ENCODE results near the gene IMMP2L.
"Not testable (repeated sequence)": the region's sequence is repeated elsewhere in the genome, so short reads cannot be mapped to it uniquely, and the experiment has no call there.

IMMP2L gene

DNA sequence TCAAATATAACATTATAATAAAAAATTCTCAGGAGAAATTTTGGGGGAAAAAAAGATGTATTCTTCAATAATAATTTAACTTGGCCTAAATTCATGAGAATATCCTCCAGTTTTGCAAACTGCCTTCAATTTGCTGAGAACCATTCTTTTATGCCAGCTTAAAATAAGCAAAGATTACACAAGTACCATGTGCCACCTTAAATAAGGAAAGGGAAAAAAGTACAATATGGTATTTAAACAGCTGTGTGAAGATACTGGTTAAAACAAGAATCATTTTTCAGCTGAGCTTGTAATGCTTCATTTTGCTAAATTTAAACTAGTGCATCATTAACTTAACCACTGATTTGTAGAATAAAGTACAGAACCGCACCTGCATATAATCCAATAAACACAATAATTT is 253.6 kb downstream of the IMMP2L start:
- Histone ChIP-seq H3K27ac (ENCODE audit: low read length) (no peak overlapping the region), H3K9me3 (ENCODE audit: control insufficient read depth in 2 of 2, low read length in 2 of 2) (no peaks in the 10 kb centered on the region), H3K4me3 (ENCODE audit: low read length in 2 of 2) (no peak overlapping the region), H3K9ac (ENCODE audit: low read length in 2 of 2) (no peak overlapping the region), H3K4me1 (ENCODE audit: control insufficient read depth, insufficient read depth, low read length) (no peaks in the 10 kb centered on the region), H3K27me3 (ENCODE audit: control insufficient read depth in 1 of 2, insufficient read depth in 2 of 2, low read length in 2 of 2) (no peaks in the 10 kb centered on the region), H3K36me3 (ENCODE audit: control insufficient read depth in 2 of 2, insufficient read depth in 2 of 2, low read length in 2 of 2) (no peaks in the 10 kb centered on the region)

DNA sequence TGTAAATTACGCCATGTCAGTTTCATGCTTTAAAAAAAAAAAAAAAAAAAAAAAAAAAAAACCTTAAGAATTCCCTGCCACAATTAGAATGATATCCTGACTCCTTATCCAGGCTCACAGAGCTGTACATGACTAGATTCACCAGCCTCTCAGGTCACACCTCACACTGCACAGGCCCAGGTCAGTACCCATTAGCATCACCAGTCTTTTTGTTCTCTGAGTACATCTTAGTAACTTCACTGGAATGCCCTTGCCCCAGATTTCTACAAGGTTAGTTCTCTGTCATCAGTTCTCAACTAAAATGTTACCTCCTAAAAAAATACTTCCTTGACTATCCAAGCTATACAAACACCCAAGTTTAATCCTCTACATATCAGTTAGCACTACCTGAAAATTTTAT is 260.4 kb downstream of the IMMP2L start:
- Histone ChIP-seq H3K4me1 (ENCODE audit: control insufficient read depth, insufficient read depth, low read length) (no peaks in the 10 kb centered on the region), H3K36me3 (ENCODE audit: control insufficient read depth in 2 of 2, insufficient read depth in 2 of 2, low read length in 2 of 2) (no peaks in the 10 kb centered on the region), H3K27ac (ENCODE audit: low read length) (no peak overlapping the region), H3K9ac (ENCODE audit: low read length in 2 of 2) (no peak overlapping the region), H3K27me3 (ENCODE audit: control insufficient read depth in 1 of 2, insufficient read depth in 2 of 2, low read length in 2 of 2) (no peaks in the 10 kb centered on the region), H3K9me3 (ENCODE audit: control insufficient read depth in 2 of 2, low read length in 2 of 2) (no peaks in the 10 kb centered on the region), H3K4me3 (ENCODE audit: low read length in 2 of 2) (no peak overlapping the region)

GRCh38 chr7:111294494-111294893 is 267.8 kb downstream of the IMMP2L start:
- H3K27ac ChIP-seq (ENCODE audit: low read length), result no peak overlapping the region
- no peak overlapping the region for H3K9ac ChIP-seq (ENCODE audit: low read length in 2 of 2)
- no peaks in the 10 kb centered on the region for H3K36me3 ChIP-seq (ENCODE audit: control insufficient read depth in 2 of 2, insufficient read depth in 2 of 2, low read length in 2 of 2)
- H3K27me3 ChIP-seq (ENCODE audit: control insufficient read depth in 1 of 2, insufficient read depth in 2 of 2, low read length in 2 of 2), result no peaks in the 10 kb centered on the region
- no peaks in the 10 kb centered on the region for H3K4me1 ChIP-seq (ENCODE audit: control insufficient read depth, insufficient read depth, low read length)
- no peaks in the 10 kb centered on the region for H3K9me3 ChIP-seq (ENCODE audit: control insufficient read depth in 2 of 2, low read length in 2 of 2)
- H3K4me3 ChIP-seq (ENCODE audit: low read length in 2 of 2), result no peak overlapping the region

- Histone ChIP-seq H3K4me1 (ENCODE audit: control insufficient read depth, insufficient read depth, low read length) (no peaks in the 10 kb centered on the region), H3K4me3 (ENCODE audit: low read length in 2 of 2) (no peak overlapping the region), H3K9ac (ENCODE audit: low read length in 2 of 2) (no peak overlapping the region), H3K36me3 (ENCODE audit: control insufficient read depth in 2 of 2, insufficient read depth in 2 of 2, low read length in 2 of 2) (no peaks in the 10 kb centered on the region), H3K27me3 (ENCODE audit: control insufficient read depth in 1 of 2, insufficient read depth in 2 of 2, low read length in 2 of 2) (no peaks in the 10 kb centered on the region), H3K27ac (ENCODE audit: low read length) (no peak overlapping the region), H3K9me3 (ENCODE audit: control insufficient read depth in 2 of 2, low read length in 2 of 2) (no peaks in the 10 kb centered on the region)
These were observed 270.2 kb downstream of the IMMP2L start for GRCh38 chr7:111292026-111292470.

GRCh38 chr7:111290982-111291381 is 271.3 kb downstream of the IMMP2L start:
- no peaks in the 10 kb centered on the region for H3K9me3 ChIP-seq (ENCODE audit: control insufficient read depth in 2 of 2, low read length in 2 of 2)
- H3K27ac ChIP-seq (ENCODE audit: low read length), result no peak overlapping the region
- H3K4me1 ChIP-seq (ENCODE audit: control insufficient read depth, insufficient read depth, low read length), result no peaks in the 10 kb centered on the region
- no peaks in the 10 kb centered on the region for H3K27me3 ChIP-seq (ENCODE audit: control insufficient read depth in 1 of 2, insufficient read depth in 2 of 2, low read length in 2 of 2)
- H3K9ac ChIP-seq (ENCODE audit: low read length in 2 of 2), result no peak overlapping the region
- no peaks in the 10 kb centered on the region for H3K36me3 ChIP-seq (ENCODE audit: control insufficient read depth in 2 of 2, insufficient read depth in 2 of 2, low read length in 2 of 2)
- H3K4me3 ChIP-seq (ENCODE audit: low read length in 2 of 2), result no peak overlapping the region

DNA sequence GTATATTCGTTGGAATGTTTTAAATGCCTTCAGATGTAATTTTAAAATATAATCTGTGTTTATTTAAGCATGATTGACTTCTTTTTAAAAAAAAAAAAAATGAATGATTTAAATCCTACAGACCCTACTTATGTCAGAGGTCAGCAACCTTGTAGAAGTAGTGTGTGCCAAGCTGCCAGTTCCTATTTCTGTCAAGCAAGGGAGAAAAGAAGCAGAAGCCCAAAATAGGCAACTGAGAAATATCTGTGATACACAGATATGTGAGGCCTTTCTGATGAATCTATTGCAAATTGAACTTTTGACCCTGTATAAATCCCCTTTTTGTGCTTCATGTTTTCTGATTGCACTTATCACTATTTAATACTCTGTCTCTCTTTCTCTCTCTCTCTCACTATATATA is 271.9 kb downstream of the IMMP2L start:
- no peaks in the 10 kb centered on the region for H3K9me3 ChIP-seq (ENCODE audit: control insufficient read depth in 2 of 2, low read length in 2 of 2)
- no peak overlapping the region for H3K4me3 ChIP-seq (ENCODE audit: low read length in 2 of 2)
- no peaks in the 10 kb centered on the region for H3K27me3 ChIP-seq (ENCODE audit: control insufficient read depth in 1 of 2, insufficient read depth in 2 of 2, low read length in 2 of 2)
- H3K4me1 ChIP-seq (ENCODE audit: control insufficient read depth, insufficient read depth, low read length), result no peaks in the 10 kb centered on the region
- H3K9ac ChIP-seq (ENCODE audit: low read length in 2 of 2), result no peak overlapping the region
- H3K36me3 ChIP-seq (ENCODE audit: control insufficient read depth in 2 of 2, insufficient read depth in 2 of 2, low read length in 2 of 2), result no peaks in the 10 kb centered on the region
- H3K27ac ChIP-seq (ENCODE audit: low read length), result no peak overlapping the region

DNA sequence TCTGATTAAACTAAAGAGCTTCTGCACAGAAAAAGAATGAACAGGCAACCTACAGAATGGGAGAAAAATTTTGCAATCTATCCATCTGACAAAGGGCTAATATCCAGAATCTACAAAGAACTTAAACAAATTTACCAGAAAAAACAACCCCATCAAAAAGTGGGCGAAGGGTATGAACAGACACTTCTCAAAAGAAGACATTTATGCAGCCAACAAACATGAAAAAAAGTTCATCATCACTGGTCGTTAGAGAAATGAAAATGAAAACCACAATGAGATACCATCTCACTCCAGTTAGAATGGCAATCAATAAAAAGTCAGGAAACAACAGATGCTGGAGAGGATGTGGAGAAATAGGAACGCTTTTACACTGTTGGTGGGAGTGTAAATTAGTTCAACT is 273.9 kb downstream of the IMMP2L start:
- not testable (repeated sequence) for H3K27ac ChIP-seq (ENCODE audit: low read length); H3K36me3 ChIP-seq (ENCODE audit: control insufficient read depth in 2 of 2, insufficient read depth in 2 of 2, low read length in 2 of 2); H3K4me3 ChIP-seq (ENCODE audit: low read length in 2 of 2); H3K9me3 ChIP-seq (ENCODE audit: control insufficient read depth in 2 of 2, low read length in 2 of 2); H3K4me1 ChIP-seq (ENCODE audit: control insufficient read depth, insufficient read depth, low read length); H3K9ac ChIP-seq (ENCODE audit: low read length in 2 of 2); H3K27me3 ChIP-seq (ENCODE audit: control insufficient read depth in 1 of 2, insufficient read depth in 2 of 2, low read length in 2 of 2)

- H3K36me3 ChIP-seq (ENCODE audit: control insufficient read depth in 2 of 2, insufficient read depth in 2 of 2, low read length in 2 of 2), result no peaks in the 10 kb centered on the region
- H3K9ac ChIP-seq (ENCODE audit: low read length in 2 of 2), result no peak overlapping the region
- no peak overlapping the region for H3K4me3 ChIP-seq (ENCODE audit: low read length in 2 of 2)
- H3K4me1 ChIP-seq (ENCODE audit: control insufficient read depth, insufficient read depth, low read length), result no peaks in the 10 kb centered on the region
- H3K27me3 ChIP-seq (ENCODE audit: control insufficient read depth in 1 of 2, insufficient read depth in 2 of 2, low read length in 2 of 2), result no peaks in the 10 kb centered on the region
- H3K27ac ChIP-seq (ENCODE audit: low read length), result no peak overlapping the region
- H3K9me3 ChIP-seq (ENCODE audit: control insufficient read depth in 2 of 2, low read length in 2 of 2), result no peaks in the 10 kb centered on the region
These were observed 279.7 kb downstream of the IMMP2L start for GRCh38 chr7:111282626-111283025.

- Histone ChIP-seq H3K36me3 (ENCODE audit: control insufficient read depth in 2 of 2, insufficient read depth in 2 of 2, low read length in 2 of 2) (no peaks in the 10 kb centered on the region), H3K27ac (ENCODE audit: low read length) (no peak overlapping the region), H3K9me3 (ENCODE audit: control insufficient read depth in 2 of 2, low read length in 2 of 2) (no peaks in the 10 kb centered on the region), H3K4me3 (ENCODE audit: low read length in 2 of 2) (no peak overlapping the region), H3K9ac (ENCODE audit: low read length in 2 of 2) (no peak overlapping the region), H3K4me1 (ENCODE audit: control insufficient read depth, insufficient read depth, low read length) (no peaks in the 10 kb centered on the region), H3K27me3 (ENCODE audit: control insufficient read depth in 1 of 2, insufficient read depth in 2 of 2, low read length in 2 of 2) (no peaks in the 10 kb centered on the region)
These were observed 287.4 kb downstream of the IMMP2L start for GRCh38 chr7:111274857-111275256.

DNA sequence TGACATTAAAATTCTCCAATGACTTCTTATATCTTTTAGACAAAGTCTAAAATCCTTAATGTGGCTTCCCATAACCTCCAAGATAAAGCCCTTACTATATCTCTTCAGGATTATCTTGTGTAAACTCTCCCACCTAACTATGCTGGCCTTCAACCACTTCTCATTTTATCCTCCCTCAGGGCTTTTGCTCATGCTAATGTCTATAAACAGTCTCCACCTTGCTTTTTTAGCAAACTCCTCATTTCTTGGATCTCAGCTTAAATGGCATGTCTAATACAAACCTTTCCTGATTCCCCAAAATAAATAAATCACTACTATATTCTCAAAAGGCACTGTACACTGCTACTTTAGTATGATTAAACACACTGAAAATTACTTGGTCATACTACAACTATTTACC is 290.2 kb downstream of the IMMP2L start:
- H3K4me1 ChIP-seq (ENCODE audit: control insufficient read depth, insufficient read depth, low read length), result no peaks in the 10 kb centered on the region
- no peaks in the 10 kb centered on the region for H3K9me3 ChIP-seq (ENCODE audit: control insufficient read depth in 2 of 2, low read length in 2 of 2)
- H3K27me3 ChIP-seq (ENCODE audit: control insufficient read depth in 1 of 2, insufficient read depth in 2 of 2, low read length in 2 of 2), result no peaks in the 10 kb centered on the region
- H3K4me3 ChIP-seq (ENCODE audit: low read length in 2 of 2), result no peak overlapping the region
- no peaks in the 10 kb centered on the region for H3K36me3 ChIP-seq (ENCODE audit: control insufficient read depth in 2 of 2, insufficient read depth in 2 of 2, low read length in 2 of 2)
- no peak overlapping the region for H3K9ac ChIP-seq (ENCODE audit: low read length in 2 of 2)
- no peak overlapping the region for H3K27ac ChIP-seq (ENCODE audit: low read length)

GRCh38 chr7:111270794-111271193 is 291.5 kb downstream of the IMMP2L start:
- not testable (repeated sequence) for H3K27ac ChIP-seq (ENCODE audit: low read length); H3K4me1 ChIP-seq (ENCODE audit: control insufficient read depth, insufficient read depth, low read length); H3K36me3 ChIP-seq (ENCODE audit: control insufficient read depth in 2 of 2, insufficient read depth in 2 of 2, low read length in 2 of 2); H3K9me3 ChIP-seq (ENCODE audit: control insufficient read depth in 2 of 2, low read length in 2 of 2); H3K4me3 ChIP-seq (ENCODE audit: low read length in 2 of 2); H3K9ac ChIP-seq (ENCODE audit: low read length in 2 of 2); H3K27me3 ChIP-seq (ENCODE audit: control insufficient read depth in 1 of 2, insufficient read depth in 2 of 2, low read length in 2 of 2)

DNA sequence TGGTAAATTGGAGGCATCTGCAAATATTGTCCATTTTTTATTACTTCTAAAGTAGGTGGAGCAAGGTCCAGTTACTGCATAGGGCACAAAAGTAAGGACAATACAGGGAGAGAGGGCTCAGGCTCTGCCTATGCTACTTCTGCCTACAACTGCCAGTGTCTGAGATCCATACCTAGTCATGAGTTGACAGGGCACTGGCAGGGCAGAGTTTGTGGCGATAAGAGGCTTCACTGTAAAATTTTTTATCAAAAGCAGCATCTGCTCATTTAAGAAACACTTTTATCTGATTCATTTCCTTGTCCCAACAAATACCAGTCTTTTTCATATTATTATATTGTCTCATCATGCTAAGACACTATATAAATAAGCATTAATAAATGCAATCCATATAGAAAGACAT is 293.4 kb downstream of the IMMP2L start:
- H3K27me3 ChIP-seq (ENCODE audit: control insufficient read depth in 1 of 2, insufficient read depth in 2 of 2, low read length in 2 of 2), result no peaks in the 10 kb centered on the region
- H3K4me3 ChIP-seq (ENCODE audit: low read length in 2 of 2), result no peak overlapping the region
- H3K27ac ChIP-seq (ENCODE audit: low read length), result no peak overlapping the region
- H3K9me3 ChIP-seq (ENCODE audit: control insufficient read depth in 2 of 2, low read length in 2 of 2), result no peaks in the 10 kb centered on the region
- no peaks in the 10 kb centered on the region for H3K4me1 ChIP-seq (ENCODE audit: control insufficient read depth, insufficient read depth, low read length)
- H3K36me3 ChIP-seq (ENCODE audit: control insufficient read depth in 2 of 2, insufficient read depth in 2 of 2, low read length in 2 of 2), result no peaks in the 10 kb centered on the region
- H3K9ac ChIP-seq (ENCODE audit: low read length in 2 of 2), result no peak overlapping the region
